Fibroblast of mammary gland (primary cell): ENCODE results near the gene PTGIS.
A peak's percentile ranks its signal among the peaks of the same experiment; 100 is the strongest.
"Not testable (repeated sequence)": the region's sequence is repeated elsewhere in the genome, so short reads cannot be mapped to it uniquely, and the experiment has no call there.

ENCODE experiments used
- DNase-seq: peaks from one replicate; pipeline ENCODE4 v3.0.0-alpha.2; 2010; ENCODE audit warnings: low read depth
- H3K4me3 ChIP-seq: 2 replicates; pipeline ENCODE4 v1.5.1; 2011; ENCODE audit warnings: low read depth, mild to moderate bottlenecking, low read length, moderate library complexity; ENCODE audit not compliant: control insufficient read depth
- TF ChIP-seq, protein P1 (sequence below): conservative IDR thresholded peaks from 2 replicates; pipeline ENCODE4 v1.5.1; 2011; ENCODE audit warnings: low read depth, low read length, inconsistent platforms; ENCODE audit not compliant: control insufficient read depth, insufficient read depth

PTGIS gene

DNA sequence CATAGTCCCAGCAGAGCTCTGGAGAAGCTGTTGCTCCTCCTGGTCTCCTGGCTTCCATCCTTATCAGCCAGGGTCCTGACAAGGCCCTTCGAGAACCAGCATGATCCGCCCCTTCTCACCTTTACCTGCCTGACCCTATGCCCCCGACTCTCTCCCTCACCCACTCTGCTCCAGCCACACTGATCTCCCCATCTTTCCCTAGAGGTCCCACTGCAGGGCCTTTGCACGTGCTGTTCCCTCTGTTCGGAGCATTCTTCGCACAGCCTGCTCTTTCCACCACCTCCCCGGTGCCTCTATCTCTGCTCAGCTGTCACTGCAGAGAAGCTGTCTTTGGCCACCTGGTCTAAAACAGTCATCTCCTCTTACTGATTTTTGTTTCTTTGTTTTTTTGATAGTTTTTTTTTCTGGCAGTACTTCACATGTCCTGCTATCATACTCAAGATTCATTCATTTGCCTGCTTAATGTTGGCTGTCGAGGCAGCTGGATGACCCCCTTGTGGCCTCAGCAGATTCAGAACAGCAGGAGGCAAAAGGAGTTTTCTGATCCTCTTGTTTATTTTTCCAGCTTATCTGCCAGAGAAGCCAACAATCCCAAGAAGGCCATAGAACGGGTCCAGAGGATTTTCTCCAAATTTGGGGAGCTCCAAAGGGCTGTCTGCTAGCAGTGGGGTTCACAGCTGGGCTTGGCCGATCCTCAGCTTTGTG, 1.6 kb upstream of the PTGIS start:
- no peak for DNase-seq
- TF ChIP-seq, protein P1, sequence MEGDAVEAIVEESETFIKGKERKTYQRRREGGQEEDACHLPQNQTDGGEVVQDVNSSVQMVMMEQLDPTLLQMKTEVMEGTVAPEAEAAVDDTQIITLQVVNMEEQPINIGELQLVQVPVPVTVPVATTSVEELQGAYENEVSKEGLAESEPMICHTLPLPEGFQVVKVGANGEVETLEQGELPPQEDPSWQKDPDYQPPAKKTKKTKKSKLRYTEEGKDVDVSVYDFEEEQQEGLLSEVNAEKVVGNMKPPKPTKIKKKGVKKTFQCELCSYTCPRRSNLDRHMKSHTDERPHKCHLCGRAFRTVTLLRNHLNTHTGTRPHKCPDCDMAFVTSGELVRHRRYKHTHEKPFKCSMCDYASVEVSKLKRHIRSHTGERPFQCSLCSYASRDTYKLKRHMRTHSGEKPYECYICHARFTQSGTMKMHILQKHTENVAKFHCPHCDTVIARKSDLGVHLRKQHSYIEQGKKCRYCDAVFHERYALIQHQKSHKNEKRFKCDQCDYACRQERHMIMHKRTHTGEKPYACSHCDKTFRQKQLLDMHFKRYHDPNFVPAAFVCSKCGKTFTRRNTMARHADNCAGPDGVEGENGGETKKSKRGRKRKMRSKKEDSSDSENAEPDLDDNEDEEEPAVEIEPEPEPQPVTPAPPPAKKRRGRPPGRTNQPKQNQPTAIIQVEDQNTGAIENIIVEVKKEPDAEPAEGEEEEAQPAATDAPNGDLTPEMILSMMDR = no peak
- H3K4me3 ChIP-seq = no peak overlapping the region

DNA sequence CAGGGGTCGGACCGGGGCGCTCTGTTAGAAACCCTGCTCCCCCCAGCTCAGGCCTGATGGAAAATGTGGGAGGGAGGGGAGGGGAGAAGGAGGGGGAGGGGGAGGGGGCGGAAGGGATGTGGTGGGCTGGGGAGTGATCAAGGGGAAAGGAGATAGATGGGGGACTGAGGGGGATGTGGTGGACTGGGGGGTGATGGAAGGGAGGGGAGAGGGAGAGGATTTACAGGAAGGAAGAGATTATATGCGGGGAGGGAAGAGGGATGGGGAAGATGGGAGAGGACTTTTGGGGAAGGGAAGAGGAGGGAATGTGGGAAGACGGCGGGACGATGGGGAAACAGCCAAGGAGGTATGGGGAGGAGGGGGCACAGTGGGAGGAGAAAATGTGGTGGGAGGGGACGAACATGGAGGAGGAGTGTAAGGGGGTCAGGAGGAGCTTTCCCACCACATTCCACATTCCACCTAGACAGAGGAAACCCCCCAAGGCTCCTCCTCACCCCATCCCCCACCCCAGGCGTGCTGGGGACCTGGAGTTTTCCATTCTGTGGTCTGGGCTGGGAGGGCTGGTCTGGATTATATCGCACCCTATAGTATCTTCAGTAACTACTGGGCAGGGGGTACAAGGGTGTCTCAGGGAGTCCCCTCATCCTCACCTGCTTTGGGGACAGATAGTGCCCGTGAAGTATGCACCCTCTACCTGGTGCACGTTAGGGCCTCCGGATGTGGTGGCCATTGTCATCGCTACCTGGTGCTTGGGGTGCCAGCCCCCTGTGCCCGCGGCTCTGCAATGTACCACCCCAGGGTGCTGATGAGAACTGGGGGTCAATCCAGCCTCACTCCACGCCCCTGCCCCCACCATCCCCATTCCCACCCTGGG, 578 bp upstream of the PTGIS start:
- DNase-seq = no peak
- H3K4me3 ChIP-seq = peak overlapping the region; percentile 7
- TF ChIP-seq, protein P1 = no peak

DNA sequence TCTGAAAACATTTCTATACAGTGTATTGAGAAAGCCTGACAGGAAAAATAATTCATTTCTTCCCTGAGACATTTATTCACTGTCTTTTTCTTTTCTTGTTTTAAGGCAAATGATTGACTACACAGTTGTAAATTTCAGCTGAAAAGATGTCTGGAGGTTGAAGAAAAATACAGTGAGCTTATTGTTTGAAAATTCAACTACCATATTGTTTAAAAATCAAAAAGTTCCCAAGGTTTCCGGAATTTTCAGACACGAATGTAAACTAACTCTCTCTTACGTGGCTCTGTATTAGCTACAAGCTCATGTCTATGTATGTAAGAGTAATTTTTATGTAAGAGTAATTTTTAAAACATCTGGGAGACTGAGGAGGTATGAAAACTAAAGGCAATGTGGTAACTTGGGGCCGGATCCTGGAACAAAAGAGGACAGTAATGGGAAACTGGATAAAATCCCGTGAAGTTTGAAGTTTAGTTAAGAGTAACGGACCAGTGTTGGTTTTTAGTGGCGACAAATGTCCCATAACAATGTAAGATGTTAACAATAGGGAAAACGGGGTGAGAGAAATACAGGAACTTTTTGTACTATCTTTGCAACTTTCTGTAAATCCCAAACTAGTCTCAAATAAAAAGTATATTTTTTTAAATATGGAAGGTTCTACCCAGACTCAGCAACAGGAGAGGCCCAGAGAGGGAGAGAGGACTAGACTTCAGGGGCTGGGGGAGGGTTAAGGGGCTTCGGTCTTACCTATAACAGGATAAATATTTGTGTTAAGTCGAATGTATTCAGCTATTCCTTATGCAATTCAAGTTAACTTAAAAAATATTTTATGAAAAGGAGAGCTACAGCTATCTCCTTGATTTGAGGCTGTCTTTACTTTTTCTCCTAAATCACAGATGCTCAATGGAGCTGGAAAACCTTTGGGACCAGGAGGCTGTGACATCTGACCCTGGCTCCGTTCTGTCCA, 1.3 kb downstream of the PTGIS start:
- H3K4me3 ChIP-seq = peak overlapping the region; percentile 54
- DNase-seq = no peak

GRCh38 chr20:49564991-49565390, 2.9 kb downstream of the PTGIS start:
- not testable (repeated sequence) for H3K4me3 ChIP-seq, DNase-seq

More for the DNA sequence above, 1.3 kb downstream of the PTGIS start:
- TF ChIP-seq, protein P1 = no peak

GRCh38 chr20:49563015-49563980, 4.6 kb downstream of the PTGIS start:
- no peak for DNase-seq
- no peak overlapping the region for H3K4me3 ChIP-seq
- TF ChIP-seq, protein P1 = no peak

GRCh38 chr20:49562311-49563014, 5.5 kb downstream of the PTGIS start:
- TF ChIP-seq, protein P1 = no peak
- H3K4me3 ChIP-seq = no peak overlapping the region
- peak; percentile 91 for DNase-seq
